NK-92 (cell line): Measurements from ENCODE around the gene TUT1.

Experiments
- DNase-seq: peaks from one replicate; lab custom pipeline; 2025; ENCODE audit not compliant: unreplicated experiment; lab: John Stamatoyannopoulos, UW

TUT1 gene

DNA sequence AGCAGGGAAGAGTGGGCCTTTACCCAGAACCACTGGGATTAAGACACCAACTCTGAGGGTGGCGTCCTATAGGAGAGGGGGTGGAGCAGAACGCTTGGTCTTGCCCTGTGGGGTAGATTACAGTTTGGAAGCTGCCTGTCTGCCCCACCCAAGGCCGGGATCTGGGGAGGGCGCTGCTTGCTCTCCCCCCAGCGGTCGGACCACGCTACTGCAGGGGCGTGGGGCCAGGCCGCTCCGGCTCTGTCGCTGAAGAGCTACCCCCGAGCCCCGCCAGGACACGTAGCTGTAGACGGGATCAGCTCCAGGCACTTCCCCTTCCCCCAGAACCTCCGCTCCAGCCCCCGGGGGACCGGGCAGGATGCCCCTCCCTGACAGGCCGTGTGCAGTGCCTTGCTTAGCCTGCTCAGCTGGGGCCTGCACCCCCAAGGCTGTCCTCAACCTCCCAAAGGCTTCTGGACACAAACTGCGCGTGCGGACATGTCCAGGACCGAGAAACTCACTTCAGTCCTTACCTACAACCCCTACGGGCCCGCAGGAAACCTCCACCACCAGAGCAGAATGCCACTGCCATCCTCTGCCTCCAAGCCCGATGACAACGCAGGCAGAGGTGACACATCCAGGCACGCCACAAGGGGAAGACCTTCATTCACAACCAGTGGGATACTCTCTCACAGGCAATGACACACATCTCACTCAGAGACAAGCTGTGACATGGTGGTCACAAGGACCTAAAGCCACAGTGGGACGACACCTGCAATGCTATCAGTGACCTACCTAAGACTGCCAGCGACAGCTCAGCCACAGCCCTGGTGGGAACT, 48.4 kb downstream of the TUT1 start:
- DNase-seq: no peak

DNA sequence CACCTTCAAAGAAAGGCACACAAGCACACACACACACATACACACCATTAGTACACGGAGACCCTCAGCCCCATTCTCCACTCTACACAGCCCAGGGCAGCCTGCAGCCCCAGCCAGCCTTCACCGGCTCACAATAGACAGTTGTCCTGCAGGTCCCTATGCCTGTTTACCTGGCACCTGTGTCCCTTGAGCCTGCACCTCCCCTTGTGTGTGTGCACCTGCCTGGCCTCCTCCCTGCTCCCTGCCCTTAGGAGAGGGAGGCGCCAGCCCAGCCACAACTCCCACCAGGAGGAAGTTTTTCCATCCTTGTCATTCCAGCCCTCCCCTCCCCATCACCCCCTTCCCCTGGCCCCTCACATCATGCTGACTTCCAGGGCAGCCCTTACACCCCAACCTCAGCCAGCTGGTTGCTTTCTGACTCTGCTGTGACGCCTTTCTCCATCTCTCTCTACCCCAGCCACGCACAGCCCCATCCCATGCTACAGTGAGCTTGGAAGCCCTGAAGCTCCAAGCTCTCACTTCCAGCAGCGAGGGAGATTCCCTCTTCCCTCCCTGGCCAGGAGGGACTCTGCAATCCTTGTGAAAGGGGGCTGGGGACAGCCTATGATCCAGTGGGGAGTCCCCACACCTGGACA, 49.1 kb downstream of the TUT1 start:
- DNase-seq: no peak

DNA sequence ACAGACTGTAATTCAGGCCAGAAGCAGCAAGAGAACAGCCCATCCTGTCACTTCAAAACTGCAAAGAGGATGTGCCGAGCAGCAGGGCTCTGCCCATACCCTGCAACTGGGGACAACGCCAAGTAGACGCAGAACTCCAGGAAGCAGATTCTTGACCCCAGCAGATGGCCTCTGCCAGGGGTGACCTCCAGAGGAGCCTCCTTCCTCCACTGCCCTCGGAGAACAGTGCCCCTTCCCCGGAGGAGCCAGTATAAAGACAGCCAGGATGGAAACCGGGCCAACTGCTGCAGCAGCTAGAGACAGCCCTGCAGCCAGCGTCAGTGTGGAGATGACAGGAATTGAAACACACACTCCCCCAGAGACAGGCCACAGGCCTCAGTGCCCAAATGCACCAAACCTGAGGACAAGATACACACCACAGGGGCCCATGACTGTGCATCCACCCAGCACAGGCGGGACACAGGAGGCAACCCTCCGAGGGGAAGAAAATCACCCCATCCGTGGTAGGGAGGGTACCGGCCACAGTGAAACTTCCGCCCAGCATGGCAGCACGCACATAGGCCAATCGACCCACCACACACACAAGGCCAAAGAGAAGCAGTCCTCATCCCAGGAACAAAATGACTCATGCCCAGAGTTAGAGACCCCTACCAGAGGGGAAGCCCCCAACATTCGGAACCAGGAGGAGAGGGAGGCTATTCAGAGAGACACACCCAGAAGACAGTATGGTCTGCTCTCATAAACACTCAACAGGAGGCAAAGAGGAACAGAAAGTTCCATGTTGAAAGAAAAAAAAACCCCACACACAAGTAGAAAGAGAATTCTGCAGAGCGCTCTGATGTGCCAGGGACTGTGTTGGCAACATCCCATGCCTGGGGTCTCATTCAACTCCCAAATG, 50.3 kb downstream of the TUT1 start:
- no peak for DNase-seq

DNA sequence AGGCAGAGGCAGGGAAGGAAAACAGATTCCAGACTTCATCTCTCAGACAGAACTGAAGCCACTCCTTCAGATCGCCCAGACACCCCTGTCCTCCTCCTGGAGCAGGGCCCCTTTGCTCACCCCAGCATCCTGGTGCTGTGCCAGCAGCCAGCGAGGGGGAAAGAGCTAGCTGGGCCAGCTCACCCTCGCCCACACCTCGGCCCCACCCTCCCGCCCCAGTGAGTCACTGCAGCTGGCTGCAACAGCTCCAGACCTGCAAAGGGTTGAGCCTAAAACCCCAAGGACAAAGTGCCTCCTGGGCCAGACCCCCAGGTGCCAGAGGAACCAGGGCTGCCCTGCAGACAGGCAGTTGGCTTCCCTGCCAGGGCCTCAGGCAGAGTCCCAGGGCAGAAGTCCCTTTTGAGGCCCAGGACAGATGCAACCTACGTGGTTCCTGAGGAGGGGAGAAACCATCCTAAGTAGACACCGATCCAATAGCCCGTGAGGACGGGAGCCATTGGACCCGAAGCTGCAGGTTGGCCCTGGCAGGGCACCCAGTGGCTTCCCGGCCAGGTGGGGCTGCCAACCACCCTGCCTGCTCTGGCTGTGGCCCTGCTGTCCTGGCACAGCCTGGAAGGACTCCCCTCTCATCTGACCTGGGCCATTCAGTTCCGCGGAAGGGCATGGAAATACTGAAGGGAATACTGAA, 51.9 kb downstream of the TUT1 start:
- DNase-seq: no peak

DNA sequence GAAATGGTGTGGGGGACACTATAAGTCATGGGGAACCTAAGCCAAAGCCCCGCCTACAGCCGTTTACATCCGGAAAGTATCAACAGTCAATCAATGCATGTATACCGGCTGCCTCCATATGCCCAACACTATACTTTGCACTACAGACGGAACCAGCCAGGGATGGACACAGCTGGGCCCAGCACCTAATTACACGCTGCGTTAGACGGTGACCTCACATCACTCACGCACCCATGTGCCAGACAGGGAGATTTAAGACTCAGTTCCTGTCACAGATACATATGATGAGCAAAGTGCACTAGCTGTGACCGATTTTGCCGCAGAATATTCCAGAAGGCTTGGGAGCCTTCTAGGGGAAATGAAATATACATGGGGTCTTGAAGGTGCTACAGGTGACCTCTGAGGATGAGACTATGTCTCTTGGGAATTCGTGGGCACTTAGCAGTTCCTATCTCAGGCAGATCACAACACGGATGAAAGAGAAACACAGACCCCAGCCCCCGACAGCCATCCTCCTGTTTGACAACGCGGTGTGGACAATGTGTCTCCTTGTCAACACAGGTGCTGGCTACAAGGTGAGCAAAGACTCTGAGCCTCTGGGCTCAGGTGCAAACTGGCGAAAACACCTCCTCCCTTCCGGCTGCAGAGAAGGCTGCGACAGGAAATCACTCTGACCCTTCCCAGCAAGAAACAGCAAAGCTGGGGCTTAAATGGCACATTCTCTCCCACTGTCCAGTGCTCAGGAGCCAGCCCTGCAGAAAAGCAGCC, 52.7 kb downstream of the TUT1 start:
- DNase-seq: no peak

DNA sequence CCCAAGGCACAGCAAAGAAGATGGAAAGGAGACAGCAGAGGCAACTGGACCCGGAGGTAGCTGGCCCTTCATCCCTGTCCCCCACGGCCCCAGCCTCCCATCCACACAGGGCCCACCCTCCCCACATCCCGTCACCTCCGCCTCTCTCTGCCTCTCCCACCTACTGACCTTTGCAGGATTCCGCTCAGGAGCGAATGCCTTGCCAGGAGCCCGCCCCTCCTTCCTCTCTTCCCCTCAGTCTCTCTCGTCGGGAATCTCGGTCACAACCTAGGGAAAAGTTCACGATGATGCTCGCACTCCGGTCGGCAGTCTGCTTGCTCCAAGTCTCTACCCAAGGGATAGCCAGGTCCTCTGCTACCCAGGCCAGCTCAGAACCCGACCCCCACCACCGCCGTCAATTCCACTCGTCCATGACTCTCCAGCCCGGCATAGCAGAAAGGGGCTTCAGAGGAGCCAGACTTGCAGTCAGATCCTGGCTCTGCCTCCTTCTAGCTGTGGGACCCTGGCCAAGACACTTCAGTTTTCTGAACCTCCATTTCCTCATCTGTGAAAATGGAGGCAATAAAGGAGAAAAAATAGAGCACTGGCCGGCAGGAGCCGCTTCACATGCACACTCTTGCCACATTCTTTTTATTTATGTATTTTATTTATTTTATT, 54.9 kb downstream of the TUT1 start:
- DNase-seq: no peak

DNA sequence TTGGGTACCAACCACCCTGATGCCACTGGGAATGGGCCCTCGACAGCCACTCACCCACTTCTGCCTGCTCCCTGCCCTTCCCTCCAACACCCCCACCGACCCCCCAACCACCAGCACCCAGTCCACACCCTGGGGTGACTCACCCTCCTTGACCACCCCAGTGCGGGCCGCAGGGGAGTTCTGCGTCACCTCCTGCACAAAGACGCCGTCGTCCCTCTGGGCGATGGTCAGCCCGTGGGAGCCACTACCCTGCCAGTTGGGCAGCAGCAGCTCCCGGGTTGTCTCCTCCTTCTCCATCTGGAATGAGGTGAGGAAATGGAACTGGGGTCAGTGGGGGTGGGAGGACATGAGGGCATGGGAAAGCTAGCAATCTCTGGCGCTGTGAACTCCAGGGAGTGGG, 55.5 kb downstream of the TUT1 start:
- no peak for DNase-seq

DNA sequence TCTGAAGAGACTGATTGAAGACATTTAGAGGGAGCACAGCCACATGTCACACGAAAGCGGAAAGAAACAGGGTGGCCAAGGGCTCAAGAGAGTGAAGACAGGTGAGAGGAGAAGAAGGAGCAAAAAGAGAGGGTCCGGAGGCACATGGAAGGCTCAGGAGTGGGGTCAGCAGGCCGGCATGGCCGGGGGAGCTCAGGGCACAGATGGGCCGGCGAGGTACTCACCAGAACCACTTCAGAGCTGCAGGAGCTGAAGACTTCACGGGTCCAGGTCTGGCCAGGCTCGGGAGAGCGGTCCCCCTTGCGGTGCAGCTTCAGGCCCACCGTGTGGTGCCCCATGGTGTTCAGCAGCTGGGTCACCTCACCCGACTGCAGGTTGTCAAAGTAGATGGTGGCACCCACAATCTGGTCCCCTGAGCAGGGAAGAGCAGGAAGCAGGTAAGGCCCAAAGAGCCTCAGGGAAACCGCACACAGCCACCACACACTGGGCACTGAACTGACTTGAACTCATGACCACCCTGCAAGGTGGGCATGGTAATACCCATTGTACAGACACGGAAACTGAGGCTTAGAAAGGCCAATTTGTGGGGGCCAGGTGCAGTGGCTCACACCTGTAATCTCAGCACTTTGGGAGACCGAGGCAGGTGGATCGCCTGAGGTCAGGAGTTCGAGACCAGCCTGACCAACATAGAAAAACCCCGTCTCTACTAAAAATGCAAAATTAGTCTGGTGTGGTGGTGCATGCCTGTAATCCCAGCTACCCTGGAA, 56.4 kb downstream of the TUT1 start:
- no peak for DNase-seq

DNA sequence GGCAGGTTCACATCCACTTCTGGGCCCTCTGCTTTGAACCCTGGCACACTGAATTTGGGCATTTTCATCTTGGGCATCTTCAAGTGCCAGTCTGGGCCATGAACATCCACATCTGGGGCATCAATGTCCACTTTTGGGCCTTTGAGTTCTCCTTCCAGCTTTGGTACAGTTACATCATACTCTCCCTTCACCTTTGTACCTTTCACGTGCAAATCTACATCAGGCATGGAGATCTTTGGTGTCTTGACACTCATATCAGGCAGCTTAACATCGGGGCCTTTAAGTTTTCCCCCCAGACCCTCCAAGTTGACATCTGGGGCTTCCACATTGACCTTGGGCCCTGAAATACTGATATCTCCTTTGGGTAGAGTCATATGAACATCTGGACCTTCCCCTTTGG, 59.2 kb downstream of the TUT1 start:
- no peak for DNase-seq
